ENCODE data around the gene SMIM43.
A peak's percentile ranks its signal among the peaks of the same experiment; 100 is the strongest.

SMIM43 gene

GRCh38 chr4:121783210-121783609, 18.2 kb upstream of the SMIM43 start:
- no peak overlapping the region for H3K9ac ChIP-seq (ENCODE audit: low read length)
- H3K4me3 ChIP-seq (ENCODE audit: low read length): no peak overlapping the region
- no peaks in the 10 kb centered on the region for H3K27me3 ChIP-seq (replicated peaks; ENCODE audit: control insufficient read depth, insufficient read depth, low read length)
- peaks cover 34% of the 10 kb centered on the region for H3K4me1 ChIP-seq (ENCODE audit: control insufficient read depth, insufficient read depth, low read length)
- H3K36me3 ChIP-seq (ENCODE audit: control insufficient read depth, insufficient read depth, low read length, severe bottlenecking): no peaks in the 10 kb centered on the region
- DNase-seq (ENCODE audit: low read depth): no peak
- peaks cover 10% of the 10 kb centered on the region for H3K9me3 ChIP-seq (ENCODE audit: control insufficient read depth, low read length)

- H3K4me1 ChIP-seq (ENCODE audit: control insufficient read depth, insufficient read depth, low read length): peaks cover 7% of the 10 kb centered on the region
- no peak overlapping the region for H3K4me3 ChIP-seq (ENCODE audit: low read length)
- H3K36me3 ChIP-seq (ENCODE audit: control insufficient read depth, insufficient read depth, low read length, severe bottlenecking): no peaks in the 10 kb centered on the region
- no peak overlapping the region for H3K9ac ChIP-seq (ENCODE audit: low read length)
- no peak for DNase-seq (ENCODE audit: low read depth)
- peaks cover 8% of the 10 kb centered on the region for H3K9me3 ChIP-seq (ENCODE audit: control insufficient read depth, low read length)
- H3K27me3 ChIP-seq (replicated peaks; ENCODE audit: control insufficient read depth, insufficient read depth, low read length): no peaks in the 10 kb centered on the region
These were observed 14.1 kb upstream of the SMIM43 start for GRCh38 chr4:121778991-121779628.

- H3K4me3 ChIP-seq (ENCODE audit: low read length): no peak overlapping the region
- DNase-seq (ENCODE audit: low read depth): no peak
These were observed 12.7 kb upstream of the SMIM43 start for GRCh38 chr4:121777625-121778024.

GRCh38 chr4:121776610-121777401, 11.8 kb upstream of the SMIM43 start:
- Histone ChIP-seq H3K9me3 (ENCODE audit: control insufficient read depth, low read length) (no peaks in the 10 kb centered on the region), H3K36me3 (ENCODE audit: control insufficient read depth, insufficient read depth, low read length, severe bottlenecking) (no peaks in the 10 kb centered on the region), H3K4me1 (ENCODE audit: control insufficient read depth, insufficient read depth, low read length) (peaks cover 8% of the 10 kb centered on the region), H3K27me3 (replicated peaks; ENCODE audit: control insufficient read depth, insufficient read depth, low read length) (no peaks in the 10 kb centered on the region), H3K4me3 (ENCODE audit: low read length) (no peak overlapping the region), H3K9ac (ENCODE audit: low read length) (no peak overlapping the region)
- no peak for DNase-seq (ENCODE audit: low read depth)

More at GRCh38 chr4:121777625-121778024, 12.7 kb upstream of the SMIM43 start:
- H3K36me3 ChIP-seq (ENCODE audit: control insufficient read depth, insufficient read depth, low read length, severe bottlenecking): no peaks in the 10 kb centered on the region
- peaks cover 8% of the 10 kb centered on the region for H3K4me1 ChIP-seq (ENCODE audit: control insufficient read depth, insufficient read depth, low read length)
- no peaks in the 10 kb centered on the region for H3K9me3 ChIP-seq (ENCODE audit: control insufficient read depth, low read length)
- H3K9ac ChIP-seq (ENCODE audit: low read length): no peak overlapping the region
- no peaks in the 10 kb centered on the region for H3K27me3 ChIP-seq (replicated peaks; ENCODE audit: control insufficient read depth, insufficient read depth, low read length)

- no peak for DNase-seq (ENCODE audit: low read depth)
- peaks cover 8% of the 10 kb centered on the region for H3K4me1 ChIP-seq (ENCODE audit: control insufficient read depth, insufficient read depth, low read length)
- peaks cover 6% of the 10 kb centered on the region for H3K27me3 ChIP-seq (replicated peaks; ENCODE audit: control insufficient read depth, insufficient read depth, low read length)
- H3K36me3 ChIP-seq (ENCODE audit: control insufficient read depth, insufficient read depth, low read length, severe bottlenecking): no peaks in the 10 kb centered on the region
- H3K4me3 ChIP-seq (ENCODE audit: low read length): no peak overlapping the region
- no peak overlapping the region for H3K9ac ChIP-seq (ENCODE audit: low read length)
- no peaks in the 10 kb centered on the region for H3K9me3 ChIP-seq (ENCODE audit: control insufficient read depth, low read length)
These were observed 8.9 kb upstream of the SMIM43 start for GRCh38 chr4:121773883-121774282.

- H3K9ac ChIP-seq (ENCODE audit: low read length): no peak overlapping the region
- H3K27me3 ChIP-seq (replicated peaks; ENCODE audit: control insufficient read depth, insufficient read depth, low read length): peaks cover 6% of the 10 kb centered on the region
- DNase-seq (ENCODE audit: low read depth): no peak
- no peaks in the 10 kb centered on the region for H3K9me3 ChIP-seq (ENCODE audit: control insufficient read depth, low read length)
- H3K4me1 ChIP-seq (ENCODE audit: control insufficient read depth, insufficient read depth, low read length): peaks cover 8% of the 10 kb centered on the region
- H3K36me3 ChIP-seq (ENCODE audit: control insufficient read depth, insufficient read depth, low read length, severe bottlenecking): no peaks in the 10 kb centered on the region
- H3K4me3 ChIP-seq (ENCODE audit: low read length): no peak overlapping the region
These were observed 6.9 kb upstream of the SMIM43 start for GRCh38 chr4:121771869-121772268.

GRCh38 chr4:121769341-121769740, 4.4 kb upstream of the SMIM43 start:
- Histone ChIP-seq H3K9ac (ENCODE audit: low read length) (no peak overlapping the region), H3K36me3 (ENCODE audit: control insufficient read depth, insufficient read depth, low read length, severe bottlenecking) (no peaks in the 10 kb centered on the region), H3K4me3 (ENCODE audit: low read length) (no peak overlapping the region), H3K27me3 (replicated peaks; ENCODE audit: control insufficient read depth, insufficient read depth, low read length) (peaks cover 6% of the 10 kb centered on the region), H3K4me1 (ENCODE audit: control insufficient read depth, insufficient read depth, low read length) (peaks cover 5% of the 10 kb centered on the region), H3K9me3 (ENCODE audit: control insufficient read depth, low read length) (no peaks in the 10 kb centered on the region)
- DNase-seq (ENCODE audit: low read depth): no peak

- no peak overlapping the region for H3K9ac ChIP-seq (ENCODE audit: low read length)
- H3K27me3 ChIP-seq (replicated peaks; ENCODE audit: control insufficient read depth, insufficient read depth, low read length): peaks cover 13% of the 10 kb centered on the region
- no peaks in the 10 kb centered on the region for H3K36me3 ChIP-seq (ENCODE audit: control insufficient read depth, insufficient read depth, low read length, severe bottlenecking)
- no peaks in the 10 kb centered on the region for H3K9me3 ChIP-seq (ENCODE audit: control insufficient read depth, low read length)
- H3K4me3 ChIP-seq (ENCODE audit: low read length): no peak overlapping the region
- no peaks in the 10 kb centered on the region for H3K4me1 ChIP-seq (ENCODE audit: control insufficient read depth, insufficient read depth, low read length)
- no peak for DNase-seq (ENCODE audit: low read depth)
These were observed 2.2 kb upstream of the SMIM43 start for GRCh38 chr4:121767166-121767565.

GRCh38 chr4:121765971-121766538, 1.1 kb upstream of the SMIM43 start:
- H3K27me3 ChIP-seq (replicated peaks; ENCODE audit: control insufficient read depth, insufficient read depth, low read length): peaks cover 7% of the 10 kb centered on the region
- no peaks in the 10 kb centered on the region for H3K9me3 ChIP-seq (ENCODE audit: control insufficient read depth, low read length)
- DNase-seq (ENCODE audit: low read depth): no peak
- no peaks in the 10 kb centered on the region for H3K4me1 ChIP-seq (ENCODE audit: control insufficient read depth, insufficient read depth, low read length)
- H3K9ac ChIP-seq (ENCODE audit: low read length): no peak overlapping the region
- no peaks in the 10 kb centered on the region for H3K36me3 ChIP-seq (ENCODE audit: control insufficient read depth, insufficient read depth, low read length, severe bottlenecking)
- H3K4me3 ChIP-seq (ENCODE audit: low read length): no peak overlapping the region

- Histone ChIP-seq H3K27me3 (replicated peaks; ENCODE audit: control insufficient read depth, insufficient read depth, low read length) (peaks cover 7% of the 10 kb centered on the region), H3K36me3 (ENCODE audit: control insufficient read depth, insufficient read depth, low read length, severe bottlenecking) (no peaks in the 10 kb centered on the region), H3K9me3 (ENCODE audit: control insufficient read depth, low read length) (no peaks in the 10 kb centered on the region), H3K9ac (ENCODE audit: low read length) (peak overlapping the region; percentile 37), H3K4me3 (ENCODE audit: low read length) (peak overlapping the region; percentile 80), H3K4me1 (ENCODE audit: control insufficient read depth, insufficient read depth, low read length) (no peaks in the 10 kb centered on the region)
- DNase-seq (ENCODE audit: low read depth): no peak
These were observed 373 bp upstream of the SMIM43 start for GRCh38 chr4:121765368-121765705.

- H3K9me3 ChIP-seq (ENCODE audit: control insufficient read depth, low read length): no peaks in the 10 kb centered on the region
- peaks cover 7% of the 10 kb centered on the region for H3K27me3 ChIP-seq (replicated peaks; ENCODE audit: control insufficient read depth, insufficient read depth, low read length)
These were observed 662 bp downstream of the SMIM43 start for GRCh38 chr4:121764303-121764701.

More at GRCh38 chr4:121764303-121764701, 662 bp downstream of the SMIM43 start:
- DNase-seq (ENCODE audit: low read depth): no peak
- peak overlapping the region; percentile 37 for H3K9ac ChIP-seq (ENCODE audit: low read length)
- no peaks in the 10 kb centered on the region for H3K36me3 ChIP-seq (ENCODE audit: control insufficient read depth, insufficient read depth, low read length, severe bottlenecking)
- peaks cover 3% of the 10 kb centered on the region for H3K4me1 ChIP-seq (ENCODE audit: control insufficient read depth, insufficient read depth, low read length)
- peak overlapping the region; percentile 80 for H3K4me3 ChIP-seq (ENCODE audit: low read length)

Data from adipocyte (in vitro differentiated cells).